Panc1 (cell line): ENCODE data around the gene TCP11L2. TPM values are rescaled to one million over a fixed set of nuclear protein-coding genes. Genes with fewer than 3 reads are reported as not detected.

Source experiments
- ATAC-seq: fragments of 200-7000 bp; cut with Tn5 transposase; 2 replicates; pipeline ENCODE4 v1.9.1; 2020; ENCODE audit warnings: mild to moderate bottlenecking, moderate library complexity
- BruUV-seq: library from RNA; stranded (reverse); fragments of 400-500 nt; replicated peaks from 2 replicates; lab custom pipeline; 2021; lab: Mats Ljungman, UMichigan
- CTCF ChIA-PET: fragments of 300-600 bp; sonication (Branson Sonifier 250); formaldehyde crosslinking; loops from one replicate; lab custom pipeline; 2022; ENCODE audit warnings: antibody characterized with exemption; lab: Charles Lee
- POLR2A ChIA-PET: fragments of 300-600 bp; sonication (Branson Sonifier 250); formaldehyde crosslinking; loops from one replicate; lab custom pipeline; 2022; ENCODE audit warnings: antibody characterized with exemption; lab: Charles Lee
- DNase-seq: peaks from one replicate; pipeline ENCODE4 v3.0.0-alpha.2; 2010; ENCODE audit warnings: low read depth, low spot score
- H3K27ac ChIP-seq: 2 replicates; pipeline ENCODE4 v1.5.1; 2011; ENCODE audit warnings: mild to moderate bottlenecking, low read length, inconsistent platforms
- H3K27me3 ChIP-seq: fragments of 200-500 bp; sonication (Bioruptor generic); 2 replicates; pipeline ENCODE4 v1.6.0; 2014; ENCODE audit warnings: low read length, inconsistent platforms; ENCODE audit not compliant: control insufficient read depth, insufficient read depth
- H3K36me3 ChIP-seq: fragments of 200-500 bp; sonication (Bioruptor generic); 2 replicates; pipeline ENCODE4 v1.5.1; 2014; ENCODE audit warnings: inconsistent platforms, mild to moderate bottlenecking, low read length, moderate library complexity; ENCODE audit not compliant: control insufficient read depth, insufficient read depth
- H3K4me1 ChIP-seq: 2 replicates; pipeline ENCODE4 v1.5.1; 2011; ENCODE audit warnings: inconsistent platforms, mild to moderate bottlenecking, low read length, moderate library complexity; ENCODE audit not compliant: control insufficient read depth, insufficient read depth
- H3K4me3 ChIP-seq, 2 experiments: 2 replicates each; pipeline ENCODE4 v1.5.1; 2011 to 2012; ENCODE audit warnings: low read depth in 2 of 2, low read length in 2 of 2, mild to moderate bottlenecking in 2 of 2, inconsistent platforms in 1 of 2, moderate library complexity in 1 of 2
- H3K9me3 ChIP-seq: fragments of 200-500 bp; sonication (Bioruptor generic); 2 replicates; pipeline ENCODE4 v1.5.1; 2014; ENCODE audit warnings: low read depth, mild to moderate bottlenecking, inconsistent platforms, low read length, moderate library complexity; ENCODE audit not compliant: control insufficient read depth, insufficient read depth
- CTCF ChIP-seq: fragments of 450-650 bp; IDR thresholded peaks from 2 replicates; pipeline ENCODE4 v1.5.1; 2017; ENCODE audit warnings: mild to moderate bottlenecking
- POLR2AphosphoS5 ChIP-seq: IDR thresholded peaks from 2 replicates; pipeline ENCODE4 v1.6.1; 2012; ENCODE audit warnings: mild to moderate bottlenecking, low read depth, low read length, moderate library complexity
- REST ChIP-seq, 2 experiments: IDR thresholded peaks; 2 replicates each; pipeline ENCODE4 v1.6.1; 2011 to 2012; ENCODE audit warnings: low read depth in 2 of 2, control low read depth in 1 of 2, low read length in 1 of 2, mild to moderate bottlenecking in 1 of 2, moderate library complexity in 1 of 2; ENCODE audit not compliant: insufficient read depth in 1 of 2
- SIN3A ChIP-seq: IDR thresholded peaks from 2 replicates; pipeline ENCODE4 v1.6.1; 2012; ENCODE audit warnings: low read depth, mild to moderate bottlenecking, low read length, moderate library complexity, borderline replicate concordance; ENCODE audit not compliant: insufficient read depth
- TCF7L2 ChIP-seq: IDR thresholded peaks from 2 replicates; pipeline ENCODE4 v1.6.1; 2011; ENCODE audit warnings: mild to moderate bottlenecking, low read depth, low read length, inconsistent platforms
- in situ Hi-C: cut with HindIII; loops from 2 replicates; pipeline ENCODE4 v1.10.0; 2016; ENCODE audit warnings: low sequenced_read_pairs, low pct_unique_long_range_greater_than_20kb
- intact Hi-C: fragments of 100-400 bp; cut with micrococcal nuclease; formaldehyde crosslinking; loops from one replicate; pipeline ENCODE4 v1.10.0; 2022; ENCODE audit not compliant: unreplicated experiment
- total RNA-seq: library from RNA; stranded (reverse); gene quantifications from one replicate; pipeline ENCODE4 v1.2.1, GENCODE V29; 2021; ENCODE audit not compliant: unreplicated experiment

The TCP11L2 gene
- total RNA-seq, 1 experiment from 2014 or later, result 3.5 TPM

- Histone ChIP-seq H3K27ac (no peak overlapping the region), H3K4me3 (no peak overlapping the region), H3K36me3 (no peaks in the 10 kb centered on the region), H3K4me1 (no peaks in the 10 kb centered on the region), H3K27me3 (no peaks in the 10 kb centered on the region), H3K9me3 (peaks cover 2% of the 10 kb centered on the region; the same call in 1 of the 2 replicates)
- BruUV-seq, result no TSS peak
- in situ Hi-C loops, result no loop called here
- peak; percentile 78 for TF ChIP-seq CTCF
- no peak for TF ChIP-seq TCF7L2
- TF ChIP-seq POLR2AphosphoS5, result no peak
- no peak for TF ChIP-seq REST (IDR thresholded peaks at IDR 0.05; ENCODE audit: insufficient read depth in 1 of 2, low read depth in 2 of 2, low read length in 1 of 2)
- TF ChIP-seq SIN3A, result no peak
- DNase-seq, result no peak
- intact Hi-C loops, result loop anchor here (2.0 kb wide), 1 partner anchor 56 kb away; no protein-coding TSS in a partner anchor
- ChIA-PET POLR2A (interaction anchor here (0.7 kb wide), 1 partner anchor 59 kb away, joined by 3 read pairs; no protein-coding TSS in a partner anchor), CTCF (interaction anchor here (1.0 kb wide), 1 partner anchor 55 kb away, joined by 4 read pairs; no protein-coding TSS in a partner anchor)
- peak; percentile 81; the same call in 1 of the 2 replicates for ATAC-seq
Measured at GRCh38 chr12:106282457-106283097, 20.0 kb upstream of the TCP11L2 start.

- POLR2A ChIA-PET, result no interaction called here
- peaks cover 6% of the 10 kb centered on the region; the same call in 1 of the 2 replicates for H3K4me1 ChIP-seq
- no peaks in the 10 kb centered on the region for H3K36me3 ChIP-seq
- H3K9me3 ChIP-seq, result peaks cover 2% of the 10 kb centered on the region; the same call in 1 of the 2 replicates
- DNase-seq (no peak), ATAC-seq (no peak)
- CTCF ChIA-PET, result no interaction called here
- no peak overlapping the region for H3K4me3 ChIP-seq
- H3K27ac ChIP-seq, result no peak overlapping the region
- TF ChIP-seq REST (IDR thresholded peaks at IDR 0.05; ENCODE audit: insufficient read depth in 1 of 2, low read depth in 2 of 2, low read length in 1 of 2), result no peak
- in situ Hi-C loops (no loop called here), intact Hi-C loops (no loop called here)
- no TSS peak for BruUV-seq
- H3K27me3 ChIP-seq, result no peaks in the 10 kb centered on the region
Measured at GRCh38 chr12:106284358-106285105, 18.0 kb upstream of the TCP11L2 start.
